Peyer's patch (tissue), 4 donors: Measurements from ENCODE around the gene APOA5.

Source experiments
- POLR2A ChIP-seq, 2 donors: fragments of 450-650 bp; IDR thresholded peaks; one replicate each; pipeline ENCODE4 v1.5.1; 2017; ENCODE audit warnings: antibody characterized with exemption in 2 of 2, mild to moderate bottlenecking in 2 of 2, moderate library complexity in 2 of 2
- TF ChIP-seq, protein P1 (sequence below), 6 experiments: fragments of 450-650 bp in 4 of 6; fragments of 200-600 bp in 2 of 6; sonication (generic) in 1 of 6; IDR thresholded peaks; one replicate each; pipeline ENCODE4 v1.5.1; 2017 to 2019; ENCODE audit warnings: antibody characterized with exemption in 6 of 6, mild to moderate bottlenecking in 3 of 6, moderate library complexity in 1 of 6

DNA sequence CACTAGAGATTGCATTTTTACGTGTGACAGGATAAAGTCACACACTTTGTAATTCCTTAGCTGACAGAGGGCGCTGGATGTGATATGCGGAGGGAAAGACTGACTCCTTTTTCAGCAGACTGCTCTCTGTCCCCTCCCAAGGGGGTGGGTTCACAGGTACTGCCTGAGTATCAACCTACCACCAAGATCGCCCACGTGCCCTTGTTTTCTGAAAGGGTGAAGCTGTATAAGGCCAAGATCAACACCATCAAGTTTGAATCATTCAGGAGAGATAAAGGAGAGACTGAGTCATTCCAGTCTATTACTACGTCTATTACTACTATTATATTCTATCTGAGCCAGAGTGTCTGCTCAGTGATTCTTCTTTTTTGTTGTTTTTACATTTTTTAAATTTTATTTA, 49.6 kb downstream of the APOA5 start:
- no peak for TF ChIP-seq POLR2A (IDR thresholded peaks at IDR 0.05)
- TF ChIP-seq, protein P1, sequence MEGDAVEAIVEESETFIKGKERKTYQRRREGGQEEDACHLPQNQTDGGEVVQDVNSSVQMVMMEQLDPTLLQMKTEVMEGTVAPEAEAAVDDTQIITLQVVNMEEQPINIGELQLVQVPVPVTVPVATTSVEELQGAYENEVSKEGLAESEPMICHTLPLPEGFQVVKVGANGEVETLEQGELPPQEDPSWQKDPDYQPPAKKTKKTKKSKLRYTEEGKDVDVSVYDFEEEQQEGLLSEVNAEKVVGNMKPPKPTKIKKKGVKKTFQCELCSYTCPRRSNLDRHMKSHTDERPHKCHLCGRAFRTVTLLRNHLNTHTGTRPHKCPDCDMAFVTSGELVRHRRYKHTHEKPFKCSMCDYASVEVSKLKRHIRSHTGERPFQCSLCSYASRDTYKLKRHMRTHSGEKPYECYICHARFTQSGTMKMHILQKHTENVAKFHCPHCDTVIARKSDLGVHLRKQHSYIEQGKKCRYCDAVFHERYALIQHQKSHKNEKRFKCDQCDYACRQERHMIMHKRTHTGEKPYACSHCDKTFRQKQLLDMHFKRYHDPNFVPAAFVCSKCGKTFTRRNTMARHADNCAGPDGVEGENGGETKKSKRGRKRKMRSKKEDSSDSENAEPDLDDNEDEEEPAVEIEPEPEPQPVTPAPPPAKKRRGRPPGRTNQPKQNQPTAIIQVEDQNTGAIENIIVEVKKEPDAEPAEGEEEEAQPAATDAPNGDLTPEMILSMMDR (IDR thresholded peaks at IDR 0.05), result no peak
